ENCODE results near the gene KDM3A.

DNA sequence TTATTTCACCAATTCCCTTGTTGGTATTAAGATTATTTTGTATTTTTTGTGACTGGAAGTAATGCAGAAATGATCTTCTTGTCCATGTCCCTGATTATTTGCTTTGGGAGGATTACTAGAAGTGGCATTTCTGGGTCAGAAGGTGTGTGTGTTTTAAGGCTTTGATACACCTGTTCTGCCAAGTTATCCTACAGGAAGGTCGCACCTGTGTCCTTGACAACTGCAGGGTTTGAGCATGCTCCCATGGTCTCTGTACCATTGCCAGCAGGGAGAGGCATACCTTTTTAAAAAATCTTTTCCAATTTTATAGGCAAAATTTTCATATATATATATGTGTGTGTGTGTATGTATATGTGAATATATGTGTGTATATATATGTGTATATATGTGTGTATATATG lies 29.7 kb downstream of the KDM3A start:
- TF ChIP-seq POLR2A (IDR thresholded peaks at IDR 0.05; ENCODE audit: low read length) (no peak), GATA1 (IDR thresholded peaks at IDR 0.05; ENCODE audit: low read depth, low read length) (no peak)
